Stimulated activated CD8-positive, alpha-beta memory T cell treated with anti-CD3 and anti-CD28 coated beads, Interleukin-12 subunit alpha, Interleukin-12 subunit beta, amount 100 ng/mL, for 24 hours (primary cell): ENCODE measurements around the gene STAC2.

Experiments
- DNase-seq: peaks from one replicate; pipeline ENCODE4 v3.0.0-alpha.2; 2020; ENCODE audit errors: extremely low read depth

Gene STAC2

GRCh38 chr17:39209317-39210092, 16.2 kb downstream of the STAC2 start:
- DNase-seq, result peak; percentile 52

DNA sequence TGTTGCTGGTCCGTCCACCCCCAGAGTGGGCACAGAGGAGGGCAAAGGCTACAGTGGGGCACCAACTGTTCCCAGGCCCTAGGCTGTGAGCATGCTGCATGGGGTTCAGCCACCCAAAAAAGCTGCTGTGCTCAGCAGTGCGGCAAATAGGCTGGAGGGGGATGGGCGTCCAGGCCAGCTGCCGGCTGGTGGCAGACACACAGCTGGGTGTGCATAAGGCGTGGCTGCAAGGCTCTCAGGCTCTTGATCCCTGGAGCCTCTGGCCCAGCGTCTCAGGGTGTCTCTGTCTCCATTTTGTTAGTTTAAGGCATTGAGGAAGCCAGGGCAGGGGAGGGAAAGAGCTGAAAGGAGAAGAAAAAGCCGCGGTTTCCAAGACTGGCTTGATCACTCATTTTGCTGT, 16.9 kb downstream of the STAC2 start:
- no peak for DNase-seq

- no peak for DNase-seq
Observed at GRCh38 chr17:39208136-39208535, 17.6 kb downstream of the STAC2 start.

DNA sequence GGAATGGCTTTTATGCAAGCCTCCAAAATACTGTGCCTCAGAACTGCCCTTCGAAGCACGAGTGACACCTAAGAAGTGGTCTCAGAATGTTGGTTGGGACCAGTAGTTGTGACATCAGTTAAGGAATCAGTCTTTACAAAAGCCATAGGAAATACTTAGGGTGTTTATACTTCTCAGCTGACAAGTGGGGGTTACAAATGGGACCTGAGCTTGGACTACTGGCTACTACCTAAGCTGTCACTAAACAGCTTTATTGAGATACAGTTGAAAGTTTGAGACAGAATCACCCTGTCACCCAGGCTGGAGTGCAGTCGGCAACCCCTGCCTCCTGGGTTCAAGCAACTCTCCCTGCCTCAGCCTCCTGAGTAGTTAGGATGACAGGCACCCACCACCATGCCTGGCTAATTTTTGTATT, 20.6 kb downstream of the STAC2 start:
- no peak for DNase-seq

GRCh38 chr17:39204245-39204644, 21.5 kb downstream of the STAC2 start:
- DNase-seq, result no peak

GRCh38 chr17:39200957-39201510, 24.7 kb downstream of the STAC2 start:
- DNase-seq, result no peak

- DNase-seq, result peak; percentile 60
Observed at GRCh38 chr17:39200070-39200879, 25.5 kb downstream of the STAC2 start, which contains the start of gene RPL19. Gene RPL19 (plus strand): TSS chr17:39200283. CDS start chr17:39200345, 62 bp downstream.

DNA sequence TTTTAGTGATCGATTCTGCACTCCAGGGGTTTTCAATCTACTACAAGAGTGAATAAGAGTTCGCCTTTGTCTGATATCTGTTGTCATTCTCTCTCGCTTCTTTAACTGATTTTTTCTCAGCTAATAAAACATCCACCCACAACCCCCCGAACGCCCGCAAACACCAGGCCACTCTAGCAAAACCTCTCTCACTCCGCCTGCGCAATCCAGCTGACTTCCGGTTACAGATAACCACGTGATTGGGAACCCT, 26.0 kb downstream of the STAC2 start:
- DNase-seq, result peak; percentile 84

- DNase-seq, result no peak
Observed at GRCh38 chr17:39198186-39198566, 27.6 kb downstream of the STAC2 start.

DNA sequence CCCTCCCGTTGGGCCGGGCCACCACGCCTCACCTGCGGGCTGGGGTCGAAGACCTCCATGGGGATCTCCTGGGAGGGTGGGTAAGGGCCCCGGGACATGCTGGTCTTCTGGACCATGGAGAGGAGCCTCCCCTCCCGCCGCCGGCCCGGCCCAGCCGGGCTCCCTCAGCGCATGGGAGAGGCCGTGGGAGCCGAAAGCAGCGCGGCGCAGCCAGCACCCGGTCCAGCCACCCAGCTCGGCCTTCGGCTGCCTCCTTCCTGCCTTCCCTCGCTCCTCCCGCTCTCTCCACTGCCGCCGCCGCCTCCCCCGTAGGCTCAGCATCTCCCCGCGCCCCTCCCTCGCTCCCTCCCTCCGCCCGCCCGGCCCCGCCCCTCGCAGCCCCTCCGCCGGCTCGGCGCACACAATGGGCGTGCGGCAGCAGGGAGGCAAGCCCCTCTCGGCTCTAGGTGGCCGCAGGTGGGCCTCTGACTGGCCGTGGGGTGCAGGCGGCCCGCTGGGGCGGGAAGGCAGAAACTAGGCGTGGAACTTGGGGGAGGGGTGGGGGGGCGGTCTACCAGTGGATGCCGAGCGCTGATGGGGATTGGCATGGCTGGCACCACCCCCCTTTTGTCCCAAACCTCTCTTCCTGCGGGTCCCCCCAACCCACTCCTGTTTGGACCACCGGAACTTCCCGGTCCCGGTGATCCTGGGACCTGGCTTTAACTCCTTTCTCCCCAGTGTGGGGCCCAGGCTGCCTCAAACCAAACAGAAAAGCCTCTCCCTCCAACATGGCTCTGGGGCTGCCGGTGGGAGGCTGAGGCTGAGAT, 28.2 kb downstream of the STAC2 start, which contains the start of gene CACNB1:
TSS of gene CACNB1 (minus strand) at position 290 of the 806 bp plus-strand sequence. CDS start at position 116, 174 bp downstream.
- peak; percentile 44 for DNase-seq

GRCh38 chr17:39196808-39197291, 28.9 kb downstream of the STAC2 start:
- no peak for DNase-seq

DNA sequence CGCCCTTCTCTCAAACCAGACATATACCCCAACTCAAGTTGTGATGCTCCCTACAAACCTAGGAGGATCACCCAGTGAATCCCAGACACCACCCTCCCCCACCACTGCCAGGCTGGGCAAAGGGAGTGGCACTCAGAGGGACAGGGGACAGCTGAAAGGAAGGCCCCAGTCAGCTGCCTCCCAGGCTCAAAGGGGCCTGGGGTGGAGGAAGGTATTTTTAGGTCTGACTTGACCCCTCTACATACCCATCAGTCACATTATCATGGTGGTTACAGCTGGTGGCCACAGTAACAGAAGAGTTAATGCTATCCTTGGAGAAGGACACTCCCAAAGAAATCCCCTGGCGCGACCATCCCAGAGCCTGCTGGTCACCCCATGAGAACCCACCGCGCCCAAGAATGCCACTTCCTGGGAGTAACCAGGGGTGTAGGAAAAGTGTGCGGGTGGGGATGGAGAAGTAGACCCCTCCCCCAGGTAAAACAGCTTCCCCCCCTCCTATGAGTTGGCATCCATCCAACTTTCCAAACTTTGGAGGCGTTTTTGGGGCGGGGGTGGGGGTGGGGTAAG, 29.4 kb downstream of the STAC2 start:
- DNase-seq, result no peak

GRCh38 chr17:39195568-39196160, 30.1 kb downstream of the STAC2 start:
- DNase-seq, result no peak

- DNase-seq, result no peak
Observed at GRCh38 chr17:39194985-39195524, 30.7 kb downstream of the STAC2 start.

- no peak for DNase-seq
Observed at GRCh38 chr17:39194089-39194984, 31.4 kb downstream of the STAC2 start.

GRCh38 chr17:39193346-39193745, 32.4 kb downstream of the STAC2 start:
- no peak for DNase-seq

GRCh38 chr17:39192901-39193300, 32.8 kb downstream of the STAC2 start:
- DNase-seq, result no peak

DNA sequence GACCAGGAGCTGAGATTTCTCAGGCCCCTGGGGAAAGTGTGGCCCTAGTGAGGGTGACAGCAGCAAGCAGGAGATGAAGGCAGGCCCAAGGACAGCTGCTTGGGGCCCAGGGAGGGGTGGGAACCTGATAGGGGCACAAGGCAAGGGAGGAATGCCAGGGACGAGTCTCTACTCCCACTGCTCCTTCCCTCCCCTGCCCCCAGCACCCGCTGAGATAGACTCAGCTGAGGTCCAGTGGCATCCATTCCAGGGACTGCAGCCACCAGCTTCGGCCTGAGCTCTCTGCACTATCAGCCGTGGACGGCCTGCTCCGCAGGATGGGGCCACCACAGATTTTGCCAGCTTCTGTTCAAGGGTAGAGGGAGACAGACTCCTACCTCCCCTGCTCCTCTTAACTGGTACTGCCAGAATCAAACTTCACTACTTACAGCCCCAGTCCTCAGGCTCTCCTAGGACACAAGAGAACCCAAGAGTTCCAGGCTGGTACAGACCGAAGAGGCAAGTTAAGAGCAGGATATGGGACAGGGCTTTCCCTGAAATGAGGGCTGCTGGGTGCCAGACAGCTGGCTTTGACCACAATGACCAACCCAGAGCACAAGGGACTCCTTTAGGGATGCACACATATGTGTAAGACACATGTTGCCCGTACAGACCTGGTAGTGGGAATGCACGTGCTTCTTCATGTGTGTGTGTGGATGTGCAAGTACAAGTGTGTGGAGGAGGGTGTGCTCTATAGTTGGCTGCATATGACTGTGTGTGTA, 33.8 kb downstream of the STAC2 start:
- DNase-seq, result no peak
